Adipocyte (in vitro differentiated cells): ENCODE data around the gene ZDHHC11B.
"Not testable (repeated sequence)": the region's sequence is repeated elsewhere in the genome, so short reads cannot be mapped to it uniquely, and the experiment has no call there.

Experiments
- DNase-seq: peaks from one replicate; pipeline ENCODE4 v3.0.0-alpha.2; 2015; ENCODE audit warnings: low read depth
- H3K27me3 ChIP-seq: replicated peaks from 2 replicates; pipeline ENCODE4 v1.7.0; 2013; ENCODE audit warnings: mild to moderate bottlenecking, low read length, moderate library complexity; ENCODE audit not compliant: control insufficient read depth, insufficient read depth
- H3K36me3 ChIP-seq: 2 replicates; pipeline ENCODE4 v1.7.0; 2013; ENCODE audit warnings: low read length, mild to moderate bottlenecking, moderate library complexity; ENCODE audit not compliant: control insufficient read depth, insufficient read depth, severe bottlenecking
- H3K4me1 ChIP-seq: 2 replicates; pipeline ENCODE4 v1.7.0; 2013; ENCODE audit warnings: mild to moderate bottlenecking, low read length, moderate library complexity; ENCODE audit not compliant: control insufficient read depth, insufficient read depth
- H3K4me3 ChIP-seq: 2 replicates; pipeline ENCODE4 v1.7.0; 2013; ENCODE audit warnings: mild to moderate bottlenecking, low read length, moderate library complexity
- H3K9ac ChIP-seq: 2 replicates; pipeline ENCODE4 v1.7.0; 2013; ENCODE audit warnings: mild to moderate bottlenecking, low read length, moderate library complexity
- H3K9me3 ChIP-seq: 2 replicates; pipeline ENCODE4 v1.7.0; 2013; ENCODE audit warnings: mild to moderate bottlenecking, low read length, moderate library complexity; ENCODE audit not compliant: control insufficient read depth

Gene ZDHHC11B

GRCh38 chr5:783881-784427 is 575 bp downstream of the ZDHHC11B start:
- not testable (repeated sequence) for H3K9me3 ChIP-seq, H3K4me1 ChIP-seq, H3K27me3 ChIP-seq, H3K4me3 ChIP-seq, H3K9ac ChIP-seq, H3K36me3 ChIP-seq
- DNase-seq = peak; percentile 19

DNA sequence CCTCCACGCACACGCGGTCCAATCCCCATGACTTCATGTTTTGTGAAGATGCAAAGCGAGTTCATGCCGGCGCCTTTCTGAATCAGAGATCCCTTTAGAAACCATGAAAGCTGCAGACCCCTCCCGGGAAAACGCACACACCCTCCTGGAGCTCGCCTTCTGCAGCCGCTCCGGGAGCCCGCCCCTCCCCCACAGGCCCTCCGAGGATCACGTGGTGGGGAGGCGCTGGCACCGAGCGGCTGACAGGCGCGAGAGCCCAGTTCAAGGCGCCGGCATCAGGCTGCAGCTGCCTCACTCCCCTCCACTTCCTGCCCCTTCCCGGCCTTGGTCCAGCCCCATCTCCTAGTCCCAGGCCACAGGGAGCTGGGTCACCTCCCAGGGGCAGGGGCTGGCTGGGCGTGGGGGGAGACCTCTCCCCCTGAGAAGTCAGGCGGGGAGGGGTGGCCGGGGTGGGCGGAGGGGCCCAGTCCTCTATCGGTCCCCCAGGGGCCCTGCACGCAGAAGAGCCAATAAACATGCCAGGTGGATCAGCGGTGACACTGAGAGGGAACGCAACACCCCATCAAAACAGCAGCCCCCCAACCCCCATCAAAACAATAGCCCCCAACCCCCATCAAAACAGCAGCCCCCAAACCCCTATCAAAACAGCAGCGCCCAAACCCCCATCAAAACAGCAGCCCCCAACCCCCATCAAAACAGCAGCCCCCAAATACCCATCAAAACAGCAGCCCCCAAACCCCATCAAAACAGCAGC is 1.3 kb downstream of the ZDHHC11B start:
- DNase-seq, H3K36me3 ChIP-seq, H3K4me3 ChIP-seq, H3K27me3 ChIP-seq, H3K4me1 ChIP-seq, H3K9me3 ChIP-seq, H3K9ac ChIP-seq: not testable (repeated sequence)

DNA sequence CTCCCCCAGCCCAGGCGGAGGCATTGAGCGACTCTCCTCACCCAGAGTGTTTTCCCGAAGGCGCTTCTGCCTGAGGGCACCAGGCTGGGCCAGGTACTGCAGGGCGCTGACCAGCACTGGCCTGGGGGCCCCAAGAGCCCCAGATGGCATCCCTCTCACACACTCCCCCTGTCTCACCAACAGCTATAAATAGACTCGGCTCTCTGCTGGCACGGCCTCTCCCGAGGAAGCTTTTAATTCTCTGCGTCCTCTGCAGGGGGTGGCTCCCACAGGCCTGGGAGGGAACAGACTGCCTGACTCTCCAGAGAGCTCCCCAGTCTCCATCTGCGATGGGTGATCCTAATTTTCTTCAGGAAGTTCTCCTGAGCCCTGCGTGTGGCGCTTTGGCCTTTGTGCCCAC is 2.2 kb downstream of the ZDHHC11B start:
- not testable (repeated sequence) for H3K4me3 ChIP-seq, DNase-seq, H3K36me3 ChIP-seq, H3K4me1 ChIP-seq, H3K9me3 ChIP-seq, H3K9ac ChIP-seq, H3K27me3 ChIP-seq

DNA sequence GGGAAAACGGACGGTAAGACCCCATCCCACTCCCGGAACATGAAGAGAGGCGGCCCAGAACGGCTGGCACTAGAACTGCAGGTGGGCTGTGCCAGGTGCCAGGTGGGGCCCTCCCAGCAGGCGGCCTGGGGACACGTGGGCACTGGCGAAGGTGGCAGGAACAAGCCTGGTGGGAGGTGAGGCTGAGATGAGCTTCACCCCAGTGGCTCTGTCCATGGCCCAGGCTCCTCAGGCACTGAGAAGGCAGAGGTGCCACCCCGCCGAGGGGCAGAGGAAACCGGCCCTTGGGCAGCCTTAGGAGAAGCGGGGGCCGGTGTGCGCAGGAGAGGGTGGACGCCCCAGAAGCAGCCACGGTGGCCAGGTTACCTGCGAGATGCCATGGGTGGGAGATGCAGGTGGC is 4.0 kb downstream of the ZDHHC11B start:
- not testable (repeated sequence) for DNase-seq

GRCh38 chr5:778967-779366 is 5.6 kb downstream of the ZDHHC11B start:
- H3K27me3 ChIP-seq, H3K4me1 ChIP-seq, H3K9me3 ChIP-seq, DNase-seq, H3K9ac ChIP-seq, H3K36me3 ChIP-seq, H3K4me3 ChIP-seq: not testable (repeated sequence)

More for the DNA sequence above, 4.0 kb downstream of the ZDHHC11B start:
- not testable (repeated sequence) for H3K27me3 ChIP-seq, H3K4me3 ChIP-seq, H3K36me3 ChIP-seq, H3K9ac ChIP-seq, H3K9me3 ChIP-seq, H3K4me1 ChIP-seq

GRCh38 chr5:778421-778820 is 6.1 kb downstream of the ZDHHC11B start:
- DNase-seq, H3K9me3 ChIP-seq, H3K9ac ChIP-seq, H3K36me3 ChIP-seq, H3K4me1 ChIP-seq, H3K27me3 ChIP-seq, H3K4me3 ChIP-seq: not testable (repeated sequence)

- Histone ChIP-seq H3K9me3 (no peaks in the 10 kb centered on the region), H3K9ac (no peak overlapping the region), H3K4me1 (no peaks in the 10 kb centered on the region), H3K27me3 (no peaks in the 10 kb centered on the region), H3K4me3 (no peak overlapping the region), H3K36me3 (no peaks in the 10 kb centered on the region)
- no peak for DNase-seq
These were observed 6.8 kb downstream of the ZDHHC11B start for GRCh38 chr5:777756-778161.

GRCh38 chr5:776862-777711 is 7.4 kb downstream of the ZDHHC11B start:
- no peaks in the 10 kb centered on the region for H3K4me1 ChIP-seq
- no peaks in the 10 kb centered on the region for H3K9me3 ChIP-seq
- peak overlapping the region; percentile 58 for H3K4me3 ChIP-seq
- no peak overlapping the region for H3K9ac ChIP-seq
- no peaks in the 10 kb centered on the region for H3K27me3 ChIP-seq
- no peak for DNase-seq
- no peaks in the 10 kb centered on the region for H3K36me3 ChIP-seq

- no peaks in the 10 kb centered on the region for H3K36me3 ChIP-seq
- no peaks in the 10 kb centered on the region for H3K27me3 ChIP-seq
- no peak overlapping the region for H3K4me3 ChIP-seq
- no peaks in the 10 kb centered on the region for H3K9me3 ChIP-seq
- no peaks in the 10 kb centered on the region for H3K4me1 ChIP-seq
- no peak overlapping the region for H3K9ac ChIP-seq
- DNase-seq = no peak
These were observed 8.3 kb downstream of the ZDHHC11B start for GRCh38 chr5:775961-776861.

DNA sequence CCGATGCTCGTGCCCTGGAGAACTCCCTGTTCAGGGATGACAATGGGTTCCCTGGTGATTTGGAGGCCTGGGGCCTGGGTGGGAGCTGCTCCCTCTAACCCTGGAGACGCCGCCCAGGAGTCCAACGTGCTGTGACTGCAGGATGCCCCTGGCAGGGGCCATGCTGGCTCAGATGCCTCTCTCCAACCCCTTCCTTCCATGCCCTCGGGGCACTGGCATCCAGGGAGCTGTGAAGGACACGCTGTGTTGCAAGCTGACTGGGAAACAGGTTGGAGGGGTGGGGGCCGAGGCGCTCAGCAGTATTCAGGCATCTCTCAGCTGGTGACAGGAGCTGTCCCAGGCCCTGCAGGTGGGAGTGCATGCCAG is 9.0 kb downstream of the ZDHHC11B start:
- H3K9ac ChIP-seq, H3K4me3 ChIP-seq, H3K36me3 ChIP-seq, H3K4me1 ChIP-seq, H3K9me3 ChIP-seq, DNase-seq, H3K27me3 ChIP-seq: not testable (repeated sequence)
